Measurements from ENCODE around the gene KCNIP1.

Gene KCNIP1

DNA sequence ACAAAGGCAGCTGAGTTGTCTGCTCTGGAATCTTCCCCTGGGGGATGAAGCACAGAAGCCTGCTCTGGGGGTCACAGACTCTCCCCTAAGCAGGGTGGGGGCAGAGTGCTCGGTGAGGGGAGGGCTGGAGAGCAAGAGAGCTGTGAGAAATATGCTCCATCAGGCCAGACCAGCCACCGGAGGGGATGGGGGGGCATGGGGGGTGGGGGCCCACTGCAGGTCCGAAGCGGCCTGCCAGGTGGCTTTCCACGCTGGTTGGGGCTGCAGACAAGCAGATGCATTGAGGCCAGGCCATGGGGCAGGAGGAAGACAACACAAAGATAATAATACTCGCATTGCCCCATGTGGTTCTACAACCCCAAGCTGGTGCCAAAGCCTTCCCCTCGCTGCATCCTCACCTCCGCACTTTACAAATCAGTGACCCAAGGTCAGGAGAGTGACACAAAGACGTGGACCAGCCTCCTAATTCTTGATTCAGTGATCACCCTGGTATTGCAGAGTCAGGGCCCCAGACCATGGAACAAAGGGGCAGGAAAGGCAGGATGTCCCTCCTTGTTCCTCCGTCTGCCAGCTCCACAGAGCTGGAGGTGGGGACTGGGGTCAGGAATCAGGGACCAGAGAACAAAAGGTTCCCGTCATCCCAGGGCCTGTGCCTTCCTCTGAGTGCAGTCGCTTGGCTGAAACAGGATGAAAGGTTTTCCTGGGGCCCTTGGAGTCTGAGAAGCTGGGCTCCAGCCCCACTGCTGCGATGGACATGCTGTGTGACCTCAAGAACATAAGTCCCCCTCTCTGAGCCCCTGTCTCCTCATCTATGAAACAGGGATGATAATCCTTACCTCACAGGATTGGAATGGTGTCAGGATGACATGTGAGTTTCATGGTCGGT, 242.5 kb downstream of the KCNIP1 start:
- H3K4me3 ChIP-seq (ENCODE audit: low read length, poor library complexity, severe bottlenecking): no peak overlapping the region
- H3F3A ChIP-seq (ENCODE audit: low read depth): no peaks in the 10 kb centered on the region
- no peaks in the 10 kb centered on the region for H3K79me2 ChIP-seq (ENCODE audit: insufficient read depth, low read length)
- H2AFZ ChIP-seq (ENCODE audit: low read length): no peak overlapping the region
- no peak overlapping the region for H3K9ac ChIP-seq (ENCODE audit: low read depth, low read length, poor library complexity, severe bottlenecking)
- H3K4me2 ChIP-seq (ENCODE audit: low read depth, low read length, poor library complexity, severe bottlenecking): no peak overlapping the region
- no peak for TF ChIP-seq EZH2phosphoT487 (IDR thresholded peaks at IDR 0.05; ENCODE audit: borderline replicate concordance)
- TF ChIP-seq, protein P1, sequence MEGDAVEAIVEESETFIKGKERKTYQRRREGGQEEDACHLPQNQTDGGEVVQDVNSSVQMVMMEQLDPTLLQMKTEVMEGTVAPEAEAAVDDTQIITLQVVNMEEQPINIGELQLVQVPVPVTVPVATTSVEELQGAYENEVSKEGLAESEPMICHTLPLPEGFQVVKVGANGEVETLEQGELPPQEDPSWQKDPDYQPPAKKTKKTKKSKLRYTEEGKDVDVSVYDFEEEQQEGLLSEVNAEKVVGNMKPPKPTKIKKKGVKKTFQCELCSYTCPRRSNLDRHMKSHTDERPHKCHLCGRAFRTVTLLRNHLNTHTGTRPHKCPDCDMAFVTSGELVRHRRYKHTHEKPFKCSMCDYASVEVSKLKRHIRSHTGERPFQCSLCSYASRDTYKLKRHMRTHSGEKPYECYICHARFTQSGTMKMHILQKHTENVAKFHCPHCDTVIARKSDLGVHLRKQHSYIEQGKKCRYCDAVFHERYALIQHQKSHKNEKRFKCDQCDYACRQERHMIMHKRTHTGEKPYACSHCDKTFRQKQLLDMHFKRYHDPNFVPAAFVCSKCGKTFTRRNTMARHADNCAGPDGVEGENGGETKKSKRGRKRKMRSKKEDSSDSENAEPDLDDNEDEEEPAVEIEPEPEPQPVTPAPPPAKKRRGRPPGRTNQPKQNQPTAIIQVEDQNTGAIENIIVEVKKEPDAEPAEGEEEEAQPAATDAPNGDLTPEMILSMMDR (conservative IDR thresholded peaks at IDR 0.05; ENCODE audit: low read length): no peak
- no peaks in the 10 kb centered on the region for H4K20me1 ChIP-seq (ENCODE audit: insufficient read depth, low read length, poor library complexity, severe bottlenecking)
- no peaks in the 10 kb centered on the region for H3K36me3 ChIP-seq (ENCODE audit: insufficient read depth, low read length)
- H3K4me1 ChIP-seq (ENCODE audit: insufficient read depth, low read length, poor library complexity, severe bottlenecking): no peaks in the 10 kb centered on the region
- H3K27me3 ChIP-seq (ENCODE audit: insufficient read depth, low read length, poor library complexity, severe bottlenecking): no peaks in the 10 kb centered on the region
- H3K9me2 ChIP-seq (replicated peaks; ENCODE audit: low read depth, low read length): no peaks in the 10 kb centered on the region
- no peaks in the 10 kb centered on the region for H3K9me3 ChIP-seq (ENCODE audit: insufficient read depth, low read depth, low read length)

DNA sequence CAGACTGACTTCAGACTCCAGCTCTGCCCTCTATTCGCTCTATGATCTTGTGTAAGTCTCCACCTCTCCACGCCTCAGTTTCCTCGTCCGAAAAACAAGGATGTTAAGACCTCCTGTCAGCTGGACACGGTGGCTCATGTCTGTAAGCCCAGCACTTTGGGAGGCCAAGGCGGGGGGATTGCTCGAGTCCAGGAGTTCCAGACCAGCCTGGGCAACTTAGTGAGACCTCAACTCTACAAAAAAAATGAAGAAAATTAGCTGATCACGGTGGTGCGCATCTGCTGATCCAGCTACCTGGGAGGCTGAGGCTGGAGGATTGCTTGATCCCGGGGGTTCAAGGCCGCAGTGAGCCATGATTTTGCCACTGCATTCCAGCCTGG, 243.1 kb downstream of the KCNIP1 start:
- Histone ChIP-seq H3K4me1 (ENCODE audit: insufficient read depth, low read length, poor library complexity, severe bottlenecking) (no peaks in the 10 kb centered on the region), H3K9me3 (ENCODE audit: insufficient read depth, low read depth, low read length) (no peaks in the 10 kb centered on the region), H3K9me2 (replicated peaks; ENCODE audit: low read depth, low read length) (no peaks in the 10 kb centered on the region), H3K36me3 (ENCODE audit: insufficient read depth, low read length) (no peaks in the 10 kb centered on the region), H3F3A (ENCODE audit: low read depth) (no peaks in the 10 kb centered on the region), H3K4me3 (ENCODE audit: low read length, poor library complexity, severe bottlenecking) (no peak overlapping the region), H3K79me2 (ENCODE audit: insufficient read depth, low read length) (no peaks in the 10 kb centered on the region), H4K20me1 (ENCODE audit: insufficient read depth, low read length, poor library complexity, severe bottlenecking) (no peaks in the 10 kb centered on the region), H3K4me2 (ENCODE audit: low read depth, low read length, poor library complexity, severe bottlenecking) (no peak overlapping the region), H2AFZ (ENCODE audit: low read length) (no peak overlapping the region), H3K9ac (ENCODE audit: low read depth, low read length, poor library complexity, severe bottlenecking) (no peak overlapping the region), H3K27me3 (ENCODE audit: insufficient read depth, low read length, poor library complexity, severe bottlenecking) (no peaks in the 10 kb centered on the region)
- TF ChIP-seq EZH2phosphoT487 (IDR thresholded peaks at IDR 0.05; ENCODE audit: borderline replicate concordance): no peak
- TF ChIP-seq, protein P1 (conservative IDR thresholded peaks at IDR 0.05; ENCODE audit: low read length): no peak

DNA sequence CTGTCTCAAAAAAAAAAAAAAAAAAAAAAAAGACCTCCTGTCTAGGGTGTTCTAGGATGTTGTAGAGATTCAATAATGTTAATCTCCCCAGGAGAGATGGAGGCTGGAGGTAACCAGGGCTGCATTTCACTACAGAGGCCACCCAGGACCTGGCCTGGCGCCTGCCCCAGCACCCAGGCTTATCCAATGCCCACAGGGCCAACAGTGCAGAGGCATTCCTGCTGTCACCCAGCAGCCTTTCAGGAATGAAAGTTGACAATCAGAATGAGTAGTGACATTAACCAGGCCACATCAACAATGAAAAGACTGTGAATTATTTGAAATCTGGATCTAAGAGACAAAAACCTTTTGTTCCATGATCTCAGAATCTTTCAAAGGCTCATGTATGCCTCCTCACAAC, 243.5 kb downstream of the KCNIP1 start:
- H3K9ac ChIP-seq (ENCODE audit: low read depth, low read length, poor library complexity, severe bottlenecking): no peak overlapping the region
- H3K9me2 ChIP-seq (replicated peaks; ENCODE audit: low read depth, low read length): no peaks in the 10 kb centered on the region
- no peak for TF ChIP-seq EZH2phosphoT487 (IDR thresholded peaks at IDR 0.05; ENCODE audit: borderline replicate concordance)
- TF ChIP-seq, protein P1 (conservative IDR thresholded peaks at IDR 0.05; ENCODE audit: low read length): no peak
- no peaks in the 10 kb centered on the region for H3K27me3 ChIP-seq (ENCODE audit: insufficient read depth, low read length, poor library complexity, severe bottlenecking)
- H3K79me2 ChIP-seq (ENCODE audit: insufficient read depth, low read length): no peaks in the 10 kb centered on the region
- no peak overlapping the region for H3K4me2 ChIP-seq (ENCODE audit: low read depth, low read length, poor library complexity, severe bottlenecking)
- H2AFZ ChIP-seq (ENCODE audit: low read length): no peak overlapping the region
- H3F3A ChIP-seq (ENCODE audit: low read depth): no peaks in the 10 kb centered on the region
- no peaks in the 10 kb centered on the region for H3K36me3 ChIP-seq (ENCODE audit: insufficient read depth, low read length)
- H3K4me1 ChIP-seq (ENCODE audit: insufficient read depth, low read length, poor library complexity, severe bottlenecking): no peaks in the 10 kb centered on the region
- H3K9me3 ChIP-seq (ENCODE audit: insufficient read depth, low read depth, low read length): no peaks in the 10 kb centered on the region
- no peak overlapping the region for H3K4me3 ChIP-seq (ENCODE audit: low read length, poor library complexity, severe bottlenecking)
- H4K20me1 ChIP-seq (ENCODE audit: insufficient read depth, low read length, poor library complexity, severe bottlenecking): no peaks in the 10 kb centered on the region

All from Loucy (cell line).